HG03135 (cell line): ENCODE data around the gene ANP32B.

Experiments used
- ATAC-seq: cut with Tn5 transposase; IDR thresholded peaks from one replicate; pipeline ENCODE4 v1.9.1; 2021; ENCODE audit warnings: mild to moderate bottlenecking, moderate library complexity; ENCODE audit not compliant: unreplicated experiment

The ANP32B gene

GRCh38 chr9:98057138-98057799, 74.1 kb downstream of the ANP32B start:
- ATAC-seq: no peak

GRCh38 chr9:98062161-98062560, 79.0 kb downstream of the ANP32B start:
- ATAC-seq: no peak

- no peak for ATAC-seq
Measured at GRCh38 chr9:98064623-98065392, 81.7 kb downstream of the ANP32B start.
